ENCODE results near the gene HOXC10.

DNA sequence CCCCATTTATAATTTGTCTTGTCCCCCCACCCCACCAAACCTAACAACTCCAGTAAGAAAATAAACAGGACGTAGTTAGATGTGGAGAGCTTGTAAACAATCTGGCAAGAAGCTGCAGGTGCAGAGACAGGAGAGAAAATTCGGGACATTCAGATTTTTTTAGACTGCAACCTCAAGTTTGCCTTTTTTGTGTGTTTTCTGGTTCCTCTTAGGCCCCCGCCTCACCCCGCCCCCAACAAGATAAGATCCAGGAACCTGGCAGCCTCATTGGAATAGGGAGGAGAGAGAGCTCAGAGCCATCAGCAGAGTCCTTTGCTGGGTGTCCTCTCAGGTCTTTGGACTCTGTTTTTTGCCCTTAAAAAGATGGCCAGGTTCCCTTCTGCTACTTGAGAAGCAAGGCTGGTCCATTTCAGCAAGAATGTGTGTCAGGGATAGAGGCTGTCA lies 2.9 kb downstream of the HOXC10 start:
- TF ChIP-seq, protein P1, sequence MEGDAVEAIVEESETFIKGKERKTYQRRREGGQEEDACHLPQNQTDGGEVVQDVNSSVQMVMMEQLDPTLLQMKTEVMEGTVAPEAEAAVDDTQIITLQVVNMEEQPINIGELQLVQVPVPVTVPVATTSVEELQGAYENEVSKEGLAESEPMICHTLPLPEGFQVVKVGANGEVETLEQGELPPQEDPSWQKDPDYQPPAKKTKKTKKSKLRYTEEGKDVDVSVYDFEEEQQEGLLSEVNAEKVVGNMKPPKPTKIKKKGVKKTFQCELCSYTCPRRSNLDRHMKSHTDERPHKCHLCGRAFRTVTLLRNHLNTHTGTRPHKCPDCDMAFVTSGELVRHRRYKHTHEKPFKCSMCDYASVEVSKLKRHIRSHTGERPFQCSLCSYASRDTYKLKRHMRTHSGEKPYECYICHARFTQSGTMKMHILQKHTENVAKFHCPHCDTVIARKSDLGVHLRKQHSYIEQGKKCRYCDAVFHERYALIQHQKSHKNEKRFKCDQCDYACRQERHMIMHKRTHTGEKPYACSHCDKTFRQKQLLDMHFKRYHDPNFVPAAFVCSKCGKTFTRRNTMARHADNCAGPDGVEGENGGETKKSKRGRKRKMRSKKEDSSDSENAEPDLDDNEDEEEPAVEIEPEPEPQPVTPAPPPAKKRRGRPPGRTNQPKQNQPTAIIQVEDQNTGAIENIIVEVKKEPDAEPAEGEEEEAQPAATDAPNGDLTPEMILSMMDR (IDR thresholded peaks at IDR 0.05): no peak
- TF ChIP-seq POLR2A (IDR thresholded peaks at IDR 0.05): no peak

Measured in adrenal gland (tissue), 5 donors.